GM18498 (cell line): ENCODE results near the gene MBOAT2.
"Not testable (repeated sequence)": the region's sequence is repeated elsewhere in the genome, so short reads cannot be mapped to it uniquely, and the experiment has no call there.

Source experiments
- ATAC-seq: cut with Tn5 transposase; IDR thresholded peaks from one replicate; pipeline ENCODE4 v1.9.1; 2021; ENCODE audit warnings: mild to moderate bottlenecking, moderate library complexity; ENCODE audit not compliant: unreplicated experiment

The MBOAT2 gene, protein sequence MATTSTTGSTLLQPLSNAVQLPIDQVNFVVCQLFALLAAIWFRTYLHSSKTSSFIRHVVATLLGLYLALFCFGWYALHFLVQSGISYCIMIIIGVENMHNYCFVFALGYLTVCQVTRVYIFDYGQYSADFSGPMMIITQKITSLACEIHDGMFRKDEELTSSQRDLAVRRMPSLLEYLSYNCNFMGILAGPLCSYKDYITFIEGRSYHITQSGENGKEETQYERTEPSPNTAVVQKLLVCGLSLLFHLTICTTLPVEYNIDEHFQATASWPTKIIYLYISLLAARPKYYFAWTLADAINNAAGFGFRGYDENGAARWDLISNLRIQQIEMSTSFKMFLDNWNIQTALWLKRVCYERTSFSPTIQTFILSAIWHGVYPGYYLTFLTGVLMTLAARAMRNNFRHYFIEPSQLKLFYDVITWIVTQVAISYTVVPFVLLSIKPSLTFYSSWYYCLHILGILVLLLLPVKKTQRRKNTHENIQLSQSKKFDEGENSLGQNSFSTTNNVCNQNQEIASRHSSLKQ

GRCh38 chr2:9003616-9004337 lies at the start of gene MBOAT2:
MBOAT2 (minus strand) TSS chr2:9003684; CDS start chr2:9003614, 70 bp downstream.
- peak; percentile 91 for ATAC-seq

DNA sequence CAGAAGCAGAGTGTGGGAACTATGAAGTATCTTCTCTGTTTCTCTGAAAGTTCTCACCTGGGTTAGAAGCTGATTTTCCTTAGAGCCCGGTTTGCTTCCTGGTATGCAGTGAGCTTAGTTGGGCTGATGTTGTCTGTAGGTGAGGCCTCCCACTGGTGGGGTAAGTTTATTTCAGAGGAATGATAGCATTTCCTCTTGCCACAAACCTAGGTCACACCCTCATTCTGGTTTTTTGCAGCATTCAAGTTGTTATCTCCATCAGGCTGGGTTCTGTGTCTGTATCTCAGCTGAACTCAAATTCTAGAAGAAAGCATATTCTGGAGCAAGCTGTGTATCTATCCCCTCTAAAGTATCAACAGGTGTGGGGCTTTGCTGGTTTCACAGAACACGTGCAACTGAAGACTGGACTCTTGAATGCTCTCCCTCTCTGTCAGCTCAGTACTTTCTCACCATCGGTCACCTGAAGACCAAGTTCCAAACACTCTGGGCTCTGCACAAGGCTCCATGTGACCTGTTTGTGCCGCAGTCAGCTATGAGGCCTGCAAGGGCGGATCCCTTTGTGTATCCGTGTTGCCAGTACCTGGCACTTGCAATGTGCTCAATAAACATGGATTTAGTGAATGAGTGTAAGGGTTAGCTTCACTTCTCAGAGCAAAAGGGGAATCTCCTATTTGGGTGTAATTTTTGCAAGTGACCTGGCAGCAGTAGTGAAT lies 49.5 kb upstream of the MBOAT2 start:
- ATAC-seq: no peak

- ATAC-seq: not testable (repeated sequence)
These were observed 48.0 kb upstream of the MBOAT2 start for GRCh38 chr2:9051451-9051850.

- no peak for ATAC-seq
These were observed 46.8 kb upstream of the MBOAT2 start for GRCh38 chr2:9050122-9050809.

- no peak for ATAC-seq
These were observed 42.1 kb upstream of the MBOAT2 start for GRCh38 chr2:9045595-9045994.

DNA sequence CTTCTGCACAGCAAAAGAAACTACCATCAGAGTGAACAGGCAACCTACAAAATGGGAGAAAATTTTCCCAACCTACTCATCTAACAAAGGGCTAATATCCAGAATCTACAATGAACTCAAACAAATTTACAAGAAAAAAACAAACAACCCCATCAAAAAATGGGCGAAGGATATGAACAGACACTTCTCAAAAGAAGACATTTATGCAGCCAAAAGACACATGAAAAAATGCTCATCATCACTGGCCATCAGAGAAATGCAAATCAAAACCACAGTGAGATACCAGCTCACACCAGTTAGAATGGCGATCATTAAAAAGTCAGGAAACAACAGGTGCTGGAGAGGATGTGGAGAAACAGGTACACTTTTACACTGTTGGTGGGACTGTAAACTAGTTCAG lies 40.0 kb upstream of the MBOAT2 start:
- not testable (repeated sequence) for ATAC-seq

- ATAC-seq: no peak
These were observed 33.7 kb upstream of the MBOAT2 start for GRCh38 chr2:9037166-9037565.

GRCh38 chr2:9033385-9034168 lies 30.1 kb upstream of the MBOAT2 start:
- ATAC-seq: no peak

GRCh38 chr2:9032536-9033255 lies 29.2 kb upstream of the MBOAT2 start:
- no peak for ATAC-seq

DNA sequence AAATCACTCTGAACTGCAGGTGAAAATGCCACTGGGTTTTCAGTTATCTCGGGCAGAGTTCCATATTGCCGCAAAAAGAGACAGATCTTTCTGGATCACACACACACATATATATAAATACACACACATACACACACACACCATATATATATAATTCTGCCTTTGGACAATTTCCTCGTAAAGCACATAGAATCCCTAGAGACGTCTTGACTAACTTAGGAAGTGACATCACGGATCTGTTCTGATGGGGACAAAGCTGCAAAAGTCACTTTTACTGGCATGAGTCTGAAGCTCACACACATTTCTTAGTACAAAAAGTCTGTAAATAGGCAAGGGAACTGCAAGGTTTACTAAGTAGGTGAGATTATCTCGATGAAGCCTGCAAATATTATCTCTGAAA lies 28.6 kb upstream of the MBOAT2 start:
- ATAC-seq: no peak

DNA sequence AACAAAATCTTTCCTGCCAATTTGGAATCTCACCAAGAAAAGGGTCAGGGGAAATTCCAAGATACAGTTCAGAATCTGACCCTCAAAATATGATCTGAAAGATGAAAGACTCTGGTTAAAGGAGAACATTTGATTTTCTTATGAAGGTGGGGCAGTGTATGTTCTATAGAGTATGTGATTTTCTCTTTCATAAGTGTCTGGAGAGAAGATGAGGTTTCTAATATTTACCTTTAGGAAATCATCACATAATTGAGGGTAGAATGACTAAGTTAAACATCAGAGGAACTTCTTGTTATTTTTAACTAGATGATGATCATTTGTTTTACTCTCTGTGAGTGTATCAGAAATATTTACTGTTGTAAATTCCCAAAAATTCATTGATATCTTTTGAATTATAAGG lies 27.8 kb upstream of the MBOAT2 start:
- ATAC-seq: no peak

DNA sequence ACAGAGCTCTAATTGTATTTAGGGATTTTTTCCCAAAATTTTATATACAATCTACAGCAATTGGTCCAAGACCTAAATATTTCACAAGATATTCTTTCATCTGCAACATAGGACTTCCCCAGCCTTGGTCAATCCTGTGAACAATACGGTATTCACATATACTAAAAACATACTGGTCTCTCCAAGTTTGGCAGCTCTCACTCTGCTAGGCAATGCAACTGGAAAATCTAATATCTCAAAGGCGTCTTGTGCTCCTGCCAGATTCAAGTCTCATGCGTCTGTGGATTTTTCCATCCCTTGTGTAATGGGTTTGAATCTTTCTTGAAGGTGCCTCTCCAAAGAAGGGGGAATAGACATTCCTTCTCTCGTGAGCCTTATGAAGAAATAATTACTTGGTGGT lies 27.4 kb upstream of the MBOAT2 start:
- no peak for ATAC-seq

GRCh38 chr2:9030190-9030589 lies 26.7 kb upstream of the MBOAT2 start:
- ATAC-seq: no peak

GRCh38 chr2:9029721-9030120 lies 26.2 kb upstream of the MBOAT2 start:
- ATAC-seq: no peak

GRCh38 chr2:9027884-9028283 lies 24.4 kb upstream of the MBOAT2 start:
- ATAC-seq: no peak

DNA sequence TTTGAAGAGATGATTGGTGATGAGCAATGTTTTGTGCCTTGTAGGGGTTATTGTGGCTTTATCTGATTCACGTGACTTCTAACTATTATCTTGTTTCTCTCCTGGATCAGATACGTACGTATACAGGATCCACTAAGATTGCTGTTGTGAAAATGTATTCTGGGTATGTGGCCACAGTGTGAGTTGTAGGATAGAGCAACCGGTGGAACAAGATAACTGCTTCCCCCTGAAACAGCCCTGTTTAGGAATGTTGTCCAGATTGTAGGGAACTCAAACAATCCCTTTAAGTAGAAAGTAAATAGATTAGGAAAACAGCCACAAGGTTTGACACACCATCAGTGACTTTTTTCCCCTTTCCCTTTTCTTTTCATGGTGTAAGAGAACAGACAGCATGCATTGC lies 22.3 kb upstream of the MBOAT2 start:
- ATAC-seq: no peak

DNA sequence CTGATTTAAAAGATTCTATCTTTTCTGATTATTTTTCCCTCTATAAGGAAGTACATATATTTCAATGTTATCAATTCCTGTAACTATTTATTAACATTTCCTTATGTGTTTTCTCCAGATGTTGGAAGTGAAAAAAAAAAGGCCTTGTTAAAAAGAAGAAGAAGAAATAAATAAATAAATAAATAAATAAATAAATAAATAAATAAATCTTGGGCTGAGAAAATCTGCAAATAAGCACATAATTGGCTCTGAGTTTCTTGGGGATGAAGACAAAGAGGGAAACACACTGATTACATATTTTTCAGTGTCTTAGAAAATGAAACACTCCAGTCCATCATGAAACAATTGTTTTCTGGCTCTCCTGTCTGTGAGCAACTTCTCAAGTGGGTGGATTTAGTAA lies 21.1 kb upstream of the MBOAT2 start:
- ATAC-seq: no peak

GRCh38 chr2:9021563-9022211 lies 18.2 kb upstream of the MBOAT2 start:
- ATAC-seq: no peak

DNA sequence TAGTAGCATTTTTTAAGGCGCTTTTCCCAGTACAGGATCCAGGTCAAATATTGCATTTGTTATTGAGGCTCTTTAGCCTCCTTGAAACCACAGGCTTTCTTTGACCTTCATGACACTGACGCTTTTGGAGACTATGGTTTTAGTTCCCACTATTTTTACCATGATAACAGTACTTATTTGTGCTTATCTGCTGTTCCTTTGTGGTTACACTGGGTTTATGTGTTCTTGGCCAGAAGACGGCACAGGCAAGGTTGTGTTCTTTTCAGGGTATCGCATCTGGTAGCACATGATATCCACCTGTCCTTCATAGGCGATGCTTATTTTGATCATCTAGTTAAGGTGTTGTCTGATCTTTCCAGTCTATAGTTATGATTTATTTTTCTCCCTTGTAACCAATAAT lies 16.8 kb upstream of the MBOAT2 start:
- no peak for ATAC-seq
